Left ventricle myocardium inferior (tissue), 1 donor: Measurements from ENCODE around the gene PTPN14. TPM values are rescaled to one million over a fixed set of nuclear protein-coding genes. Genes with fewer than 3 reads are reported as not detected.

Experiments
- DNase-seq: peaks from one replicate; pipeline ENCODE4 v3.0.0-alpha.2; 2020
- H3K27ac ChIP-seq: fragments of 200-600 bp; replicated peaks from 2 replicates; pipeline ENCODE4 v1.8.0; 2021
- H3K27me3 ChIP-seq: fragments of 200-600 bp; 2 replicates; pipeline ENCODE4 v1.8.0; 2021; ENCODE audit warnings: low read depth
- H3K36me3 ChIP-seq: fragments of 200-600 bp; 2 replicates; pipeline ENCODE4 v1.8.0; 2021
- H3K4me1 ChIP-seq: fragments of 200-600 bp; 2 replicates; pipeline ENCODE4 v1.8.0; 2021
- H3K4me3 ChIP-seq: fragments of 200-600 bp; 2 replicates; pipeline ENCODE4 v1.8.0; 2021; ENCODE audit warnings: mild to moderate bottlenecking, moderate library complexity
- H3K9me3 ChIP-seq: fragments of 200-600 bp; replicated peaks from 2 replicates; pipeline ENCODE4 v1.8.0; 2021
- CTCF ChIP-seq: fragments of 200-600 bp; IDR thresholded peaks from 2 replicates; pipeline ENCODE4 v1.8.0; 2021; ENCODE audit warnings: antibody characterized with exemption, mild to moderate bottlenecking, borderline replicate concordance
- intact Hi-C: fragments of 100-400 bp; cut with micrococcal nuclease; formaldehyde crosslinking; loops from one replicate; pipeline ENCODE4 v1.11.0; 2022
- total RNA-seq: library from RNA; stranded (reverse); fragmentation: NEBNext Ultra II Directional; extraction: Animal tissue kit (Norgen Biotek cat#: 25700); gene quantifications from one replicate; pipeline ENCODE4 v1.2.1, GENCODE V29; 2021
- donor health status: DM: no; HTN: yes; CAD: no; lungs with severe emphysema.

The PTPN14 gene
- total RNA-seq, 1 donor from 2014 or later, result 32.5 TPM

GRCh38 chr1:214321705-214322453, 229.5 kb downstream of the PTPN14 start:
- TF ChIP-seq CTCF, result no peak
- Histone ChIP-seq H3K4me1 (peaks cover 43% of the 10 kb centered on the region), H3K27ac (no peak overlapping the region), H3K27me3 (no peaks in the 10 kb centered on the region), H3K9me3 (no peaks in the 10 kb centered on the region), H3K36me3 (peaks cover 65% of the 10 kb centered on the region), H3K4me3 (no peak overlapping the region)
- intact Hi-C loops, result no loop called here
- no peak for DNase-seq

- no peak for DNase-seq
- Histone ChIP-seq H3K9me3 (no peaks in the 10 kb centered on the region), H3K27me3 (no peaks in the 10 kb centered on the region), H3K36me3 (peaks cover 64% of the 10 kb centered on the region), H3K27ac (peak overlapping the region; percentile 88), H3K4me1 (peaks cover 46% of the 10 kb centered on the region), H3K4me3 (no peak overlapping the region)
- intact Hi-C loops, result no loop called here
- TF ChIP-seq CTCF, result peak; percentile 30
Measured at GRCh38 chr1:214319938-214320337, 231.5 kb downstream of the PTPN14 start.

- DNase-seq, result no peak
- peaks cover 61% of the 10 kb centered on the region for H3K36me3 ChIP-seq
- TF ChIP-seq CTCF, result no peak
- peaks cover 54% of the 10 kb centered on the region for H3K4me1 ChIP-seq
- H3K9me3 ChIP-seq, result no peaks in the 10 kb centered on the region
- intact Hi-C loops, result no loop called here
- no peak overlapping the region for H3K4me3 ChIP-seq
- H3K27ac ChIP-seq, result peak overlapping the region; percentile 88
- H3K27me3 ChIP-seq, result no peaks in the 10 kb centered on the region
Measured at GRCh38 chr1:214318956-214319736, 232.3 kb downstream of the PTPN14 start.

- no peak overlapping the region for H3K4me3 ChIP-seq
- peaks cover 56% of the 10 kb centered on the region for H3K36me3 ChIP-seq
- H3K4me1 ChIP-seq, result peaks cover 60% of the 10 kb centered on the region
- DNase-seq, result no peak
- TF ChIP-seq CTCF, result no peak
- no peaks in the 10 kb centered on the region for H3K9me3 ChIP-seq
- peak overlapping the region; percentile 88 for H3K27ac ChIP-seq
- no peaks in the 10 kb centered on the region for H3K27me3 ChIP-seq
- intact Hi-C loops, result no loop called here
Measured at GRCh38 chr1:214318356-214318755, 233.0 kb downstream of the PTPN14 start.

GRCh38 chr1:214317734-214318133, 233.7 kb downstream of the PTPN14 start:
- no peaks in the 10 kb centered on the region for H3K27me3 ChIP-seq
- no peaks in the 10 kb centered on the region for H3K9me3 ChIP-seq
- H3K4me1 ChIP-seq, result peaks cover 65% of the 10 kb centered on the region
- no peak overlapping the region for H3K4me3 ChIP-seq
- DNase-seq, result no peak
- peak; percentile 7 for TF ChIP-seq CTCF
- peak overlapping the region; percentile 88 for H3K27ac ChIP-seq
- intact Hi-C loops, result no loop called here
- H3K36me3 ChIP-seq, result peaks cover 52% of the 10 kb centered on the region
